Stimulated activated CD4-positive, alpha-beta T cell treated with anti-CD3 and anti-CD28 coated beads, Interleukin-1b, Interleukin-23, amount 100 ng/mL, for 24 hours (primary cell): ENCODE data around the gene PCSK6.
"Not testable (repeated sequence)": the region's sequence is repeated elsewhere in the genome, so short reads cannot be mapped to it uniquely, and the experiment has no call there.

ENCODE experiments used
- DNase-seq, 4 experiments: peaks; one replicate each; pipeline ENCODE4 v3.0.0-alpha.2; 2020; ENCODE audit warnings: low read depth in 4 of 4, low spot score in 1 of 4

Gene PCSK6

GRCh38 chr15:101361418-101361817 is 128.1 kb downstream of the PCSK6 start:
- DNase-seq = no peak

GRCh38 chr15:101359365-101359947 is 130.1 kb downstream of the PCSK6 start:
- no peak for DNase-seq

GRCh38 chr15:101358895-101359294 is 130.6 kb downstream of the PCSK6 start:
- DNase-seq = no peak

- no peak for DNase-seq
These were observed 131.6 kb downstream of the PCSK6 start for GRCh38 chr15:101357885-101358284.

GRCh38 chr15:101357333-101357732 is 132.2 kb downstream of the PCSK6 start:
- DNase-seq = no peak

- DNase-seq = not testable (repeated sequence)
These were observed 132.9 kb downstream of the PCSK6 start for GRCh38 chr15:101356512-101357172.

- no peak for DNase-seq
These were observed 133.6 kb downstream of the PCSK6 start for GRCh38 chr15:101355678-101356464.

GRCh38 chr15:101354891-101355623 is 134.4 kb downstream of the PCSK6 start:
- no peak for DNase-seq

- no peak for DNase-seq
These were observed 136.3 kb downstream of the PCSK6 start for GRCh38 chr15:101353240-101353639.

GRCh38 chr15:101351736-101352135 is 137.8 kb downstream of the PCSK6 start:
- no peak for DNase-seq

- DNase-seq = no peak
These were observed 140.2 kb downstream of the PCSK6 start for GRCh38 chr15:101349047-101349951.

GRCh38 chr15:101348643-101349042 is 140.9 kb downstream of the PCSK6 start:
- DNase-seq = no peak

- DNase-seq = no peak
These were observed 141.5 kb downstream of the PCSK6 start for GRCh38 chr15:101348015-101348414.

GRCh38 chr15:101347454-101347853 is 142.1 kb downstream of the PCSK6 start:
- DNase-seq = no peak

- DNase-seq = no peak
These were observed 142.6 kb downstream of the PCSK6 start for GRCh38 chr15:101346928-101347327.

- no peak for DNase-seq
These were observed 147.5 kb downstream of the PCSK6 start for GRCh38 chr15:101342056-101342455.

GRCh38 chr15:101338502-101339057 is 150.9 kb downstream of the PCSK6 start:
- DNase-seq = no peak

GRCh38 chr15:101337976-101338375 is 151.5 kb downstream of the PCSK6 start:
- DNase-seq = no peak

- DNase-seq = peak in 2 of 4 experiments; percentile 27 to 39
These were observed 155.4 kb downstream of the PCSK6 start for GRCh38 chr15:101333907-101334789.
